Measurements from ENCODE around the gene STAG1. TPM values are rescaled to one million over a fixed set of nuclear protein-coding genes. Genes with fewer than 3 reads are reported as not detected.

Gene STAG1
- total and polyA plus RNA-seq, 9 of the 15 experiments (the other 6 are each of a cell fraction or from before 2014, with no cell fraction given) = 2.7 to 17.7 (median 8.8) TPM

DNA sequence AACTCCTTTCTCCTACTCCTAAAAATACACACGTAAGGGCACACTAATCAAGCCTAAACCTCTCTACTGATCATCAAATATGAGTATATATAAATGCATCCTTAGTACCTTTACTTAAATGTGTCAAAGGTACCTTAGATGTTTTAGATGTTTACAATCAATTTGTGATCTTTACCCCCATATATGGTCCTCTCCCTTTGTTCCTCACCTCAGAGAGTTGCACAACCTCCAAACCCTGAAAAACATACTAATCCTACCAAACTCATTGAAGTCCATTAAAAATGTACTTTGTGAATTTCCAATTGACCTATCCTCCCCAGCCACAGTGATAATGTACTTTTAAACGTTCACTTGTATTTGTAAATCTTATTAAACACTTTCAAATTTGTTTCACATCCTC is 249.1 kb downstream of the STAG1 start:
- Histone ChIP-seq H3K4me3 (no peak overlapping the region), H2AFZ (ENCODE audit: low read depth, low read length) (no peak overlapping the region), H3K27me3 (ENCODE audit: control insufficient read depth in 2 of 2, insufficient read depth in 2 of 2, low read length in 2 of 2) (no peaks in the 10 kb centered on the region), H3K4me2 (ENCODE audit: insufficient read depth, low read length) (no peak overlapping the region), H3K36me3 (ENCODE audit: control insufficient read depth, insufficient read depth, low read length) (peaks cover 2% of the 10 kb centered on the region; the same call in 1 of the 3 replicates), H3K79me2 (ENCODE audit: control insufficient read depth, insufficient read depth, low read length) (no peaks in the 10 kb centered on the region), H3K27ac (ENCODE audit: extremely low read depth, low read depth, low read length) (no peak overlapping the region), H3K9me3 (replicated peaks; ENCODE audit: control insufficient read depth, insufficient read depth, low read depth, low read length) (no peaks in the 10 kb centered on the region), H3K9me1 (ENCODE audit: control insufficient read depth, insufficient read depth, low read length) (no peaks in the 10 kb centered on the region), H3K9ac (ENCODE audit: insufficient read depth in 1 of 2, low read depth in 2 of 2, low read length in 2 of 2) (no peak overlapping the region), H3K4me1 (replicated peaks in 1 of 2; ENCODE audit: control insufficient read depth in 2 of 2, insufficient read depth in 2 of 2, low read length in 2 of 2) (no peaks in the 10 kb centered on the region), H4K20me1 (replicated peaks; ENCODE audit: control insufficient read depth, insufficient read depth, low read length) (no peaks in the 10 kb centered on the region)
- POLR2A ChIA-PET = no interaction called here
- FAIRE-seq (no peak), ATAC-seq (no peak), DNase-seq (ENCODE audit: extremely low read depth in 1 of 4, low spot score in 3 of 4) (no peak)
- TF ChIP-seq ZFPM2 (CRISPR knock-in tag; IDR thresholded peaks at IDR 0.05) = no peak
- TF ChIP-seq MCM5 (IDR thresholded peaks at IDR 0.05; ENCODE audit: low read depth) = no peak
- TF ChIP-seq, protein P1, sequence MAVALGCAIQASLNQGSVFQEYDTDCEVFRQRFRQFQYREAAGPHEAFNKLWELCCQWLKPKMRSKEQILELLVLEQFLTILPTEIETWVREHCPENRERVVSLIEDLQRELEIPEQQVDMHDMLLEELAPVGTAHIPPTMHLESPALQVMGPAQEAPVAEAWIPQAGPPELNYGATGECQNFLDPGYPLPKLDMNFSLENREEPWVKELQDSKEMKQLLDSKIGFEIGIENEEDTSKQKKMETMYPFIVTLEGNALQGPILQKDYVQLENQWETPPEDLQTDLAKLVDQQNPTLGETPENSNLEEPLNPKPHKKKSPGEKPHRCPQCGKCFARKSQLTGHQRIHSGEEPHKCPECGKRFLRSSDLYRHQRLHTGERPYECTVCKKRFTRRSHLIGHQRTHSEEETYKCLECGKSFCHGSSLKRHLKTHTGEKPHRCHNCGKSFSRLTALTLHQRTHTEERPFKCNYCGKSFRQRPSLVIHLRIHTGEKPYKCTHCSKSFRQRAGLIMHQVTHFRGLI (CRISPR knock-in tag; IDR thresholded peaks at IDR 0.05) = no peak
- BruUV-seq (replicated peaks) = no TSS peak
- 49% methylated on average over 2 of the region's 2 CpGs for WGBS (ENCODE audit: insufficient coverage, low coverage, missing lambda C conversion rate)
- CTCF ChIA-PET (ENCODE audit: low intra/inter-chr PET ratio) = no interaction called here
- intact Hi-C loops (cut with micrococcal nuclease) = loop anchor here (10.0 kb wide), 1 partner anchor 428 kb away; no protein-coding TSS in a partner anchor
- in situ Hi-C loops (cut with MboI) = no loop called here

DNA sequence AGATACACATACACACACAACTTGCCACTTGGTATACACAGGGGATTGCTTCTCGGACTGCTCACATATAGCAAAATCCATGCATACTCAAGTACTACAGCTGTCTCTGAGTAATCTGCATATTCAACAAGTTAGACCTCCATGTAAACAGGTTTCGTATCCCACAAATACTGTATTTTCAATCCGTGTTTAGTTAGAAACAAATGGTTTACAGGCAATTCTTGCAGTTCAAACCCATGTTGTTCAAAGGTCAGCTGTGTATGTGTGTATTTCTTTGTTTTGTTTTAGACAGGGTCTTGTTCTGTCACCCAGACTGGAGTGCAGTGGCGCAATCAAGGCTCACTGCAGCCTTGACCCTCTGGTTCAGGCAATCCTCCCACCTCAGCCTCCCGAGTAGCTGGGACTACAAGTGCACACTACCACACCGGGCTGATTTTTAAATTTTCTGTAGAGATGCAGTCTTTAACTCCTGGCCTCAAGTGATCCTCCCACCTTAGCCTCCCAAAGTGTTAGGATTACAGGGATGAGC is 253.2 kb downstream of the STAG1 start:
- ChIA-PET CTCF (ENCODE audit: low intra/inter-chr PET ratio) (no interaction called here), POLR2A (no interaction called here)
- Histone ChIP-seq H3K9ac (ENCODE audit: insufficient read depth in 1 of 2, low read depth in 2 of 2, low read length in 2 of 2) (no peak overlapping the region), H3K9me3 (replicated peaks; ENCODE audit: control insufficient read depth, insufficient read depth, low read depth, low read length) (no peaks in the 10 kb centered on the region), H3K27ac (ENCODE audit: extremely low read depth, low read depth, low read length) (no peak overlapping the region), H3K4me1 (replicated peaks in 1 of 2; ENCODE audit: control insufficient read depth in 2 of 2, insufficient read depth in 2 of 2, low read length in 2 of 2) (no peaks in the 10 kb centered on the region), H3K36me3 (ENCODE audit: control insufficient read depth, insufficient read depth, low read length) (peaks cover 2% of the 10 kb centered on the region; the same call in 1 of the 3 replicates), H3K4me3 (no peak overlapping the region), H2AFZ (ENCODE audit: low read depth, low read length) (no peak overlapping the region), H4K20me1 (replicated peaks; ENCODE audit: control insufficient read depth, insufficient read depth, low read length) (no peaks in the 10 kb centered on the region), H3K79me2 (ENCODE audit: control insufficient read depth, insufficient read depth, low read length) (no peaks in the 10 kb centered on the region), H3K27me3 (ENCODE audit: control insufficient read depth in 2 of 2, insufficient read depth in 2 of 2, low read length in 2 of 2) (no peaks in the 10 kb centered on the region), H3K9me1 (ENCODE audit: control insufficient read depth, insufficient read depth, low read length) (no peaks in the 10 kb centered on the region), H3K4me2 (ENCODE audit: insufficient read depth, low read length) (no peak overlapping the region)
- FAIRE-seq = no peak
- no peak for ATAC-seq
- BruUV-seq (replicated peaks) = no TSS peak
- DNase-seq (ENCODE audit: extremely low read depth in 1 of 4, low spot score in 3 of 4) = no peak
- TF ChIP-seq E2F3 (CRISPR knock-in tag; IDR thresholded peaks at IDR 0.05) = no peak
- 67% methylated on average over 5 of the region's 6 CpGs for WGBS (ENCODE audit: insufficient coverage, low coverage, missing lambda C conversion rate)
- in situ Hi-C loops (cut with MboI) (no loop called here), intact Hi-C loops (cut with micrococcal nuclease) (no loop called here)

Measured in K562 (cell line).